GM23338 (cell line): ENCODE measurements around the gene TEKT2. TPM values are rescaled to one million over a fixed set of nuclear protein-coding genes. Genes with fewer than 3 reads are reported as not detected.

Experiments
- ATAC-seq: fragments of 200-7000 bp; cut with Tn5 transposase; 3 replicates; pipeline ENCODE4 v1.9.1; 2020
- DNase-seq: peaks from one replicate; pipeline ENCODE4 v3.0.0-alpha.2; 2015; ENCODE audit warnings: low spot score
- H2AFZ ChIP-seq: fragments of 200-600 bp; sonication (generic); 2 replicates; pipeline ENCODE4 v1.8.0; 2016; ENCODE audit warnings: antibody characterized with exemption, mild to moderate bottlenecking, moderate library complexity
- H3F3A ChIP-seq: fragments of 200-600 bp; sonication (generic); replicated peaks from 2 replicates; pipeline ENCODE4 v1.8.0; 2017; ENCODE audit warnings: antibody characterized with exemption, mixed run types, low read depth
- H3K27ac ChIP-seq: fragments of 200-600 bp; sonication (generic); 2 replicates; pipeline ENCODE4 v1.6.1; 2016; ENCODE audit warnings: low read depth
- H3K27me3 ChIP-seq: fragments of 200-600 bp; sonication (generic); 2 replicates; pipeline ENCODE4 v1.8.0; 2016; ENCODE audit warnings: mild to moderate bottlenecking, mixed run types, moderate library complexity; ENCODE audit not compliant: insufficient read depth
- H3K36me3 ChIP-seq: fragments of 200-600 bp; sonication (generic); 2 replicates; pipeline ENCODE4 v1.8.0; 2016; ENCODE audit warnings: mild to moderate bottlenecking; ENCODE audit not compliant: insufficient read depth
- H3K4me1 ChIP-seq: fragments of 200-600 bp; sonication (generic); 2 replicates; pipeline ENCODE4 v1.8.0; 2016; ENCODE audit warnings: mild to moderate bottlenecking, moderate library complexity; ENCODE audit not compliant: insufficient read depth
- H3K4me2 ChIP-seq: fragments of 200-600 bp; sonication (generic); 2 replicates; pipeline ENCODE4 v1.7.1; 2017; ENCODE audit warnings: mixed run types
- H3K4me3 ChIP-seq: fragments of 200-600 bp; sonication (generic); 2 replicates; pipeline ENCODE4 v1.6.1; 2016; ENCODE audit warnings: mixed run types
- H3K79me2 ChIP-seq: fragments of 200-600 bp; sonication (generic); replicated peaks from 2 replicates; pipeline ENCODE4 v1.8.0; 2017; ENCODE audit warnings: mild to moderate bottlenecking; ENCODE audit not compliant: insufficient read depth
- H3K9me2 ChIP-seq: fragments of 200-600 bp; sonication (generic); 2 replicates; pipeline ENCODE4 v1.8.0; 2017; ENCODE audit not compliant: insufficient read depth
- H4K20me1 ChIP-seq: fragments of 200-600 bp; sonication (generic); replicated peaks from 2 replicates; pipeline ENCODE4 v1.8.0; 2017; ENCODE audit warnings: mild to moderate bottlenecking; ENCODE audit not compliant: insufficient read depth
- H3K27ac Mint-ChIP-seq: 2 replicates; pipeline ENCODE4 v1.8.0; 2020; ENCODE audit warnings: inconsistent platforms, mild to moderate bottlenecking, moderate library complexity, mixed read lengths
- H3K27me3 Mint-ChIP-seq: 3 replicates; pipeline ENCODE4 v1.8.0; 2022; ENCODE audit warnings: low read depth, mild to moderate bottlenecking, moderate library complexity, mixed read lengths, inconsistent platforms; ENCODE audit not compliant: insufficient read depth, poor library complexity
- H3K36me3 Mint-ChIP-seq: 3 replicates; pipeline ENCODE4 v1.8.0; 2021; ENCODE audit warnings: low read depth, mild to moderate bottlenecking, inconsistent platforms, moderate library complexity, mixed read lengths
- H3K4me1 Mint-ChIP-seq: 3 replicates; pipeline ENCODE4 v1.8.0; 2020; ENCODE audit warnings: mild to moderate bottlenecking, inconsistent platforms, mixed read lengths
- H3K4me3 Mint-ChIP-seq: 3 replicates; pipeline ENCODE4 v1.8.0; 2021; ENCODE audit warnings: moderate library complexity, mild to moderate bottlenecking, inconsistent platforms, mixed read lengths
- H3K9me3 Mint-ChIP-seq: 3 replicates; pipeline ENCODE4 v1.8.0; 2020; ENCODE audit warnings: moderate library complexity, mild to moderate bottlenecking, inconsistent platforms, mixed read lengths
- CREB1 ChIP-seq: fragments of 250-450 bp; sonication (Bioruptor Pico); IDR thresholded peaks from 2 replicates; pipeline ENCODE4 v1.5.0; 2020; ENCODE audit warnings: low read depth, mild to moderate bottlenecking, moderate library complexity
- EZH2 ChIP-seq: fragments of 200-600 bp; sonication (generic); IDR thresholded peaks from one replicate; pipeline ENCODE4 v1.8.0; 2017; ENCODE audit warnings: antibody characterized with exemption, mild to moderate bottlenecking, low read depth; ENCODE audit not compliant: unreplicated experiment
- EZH2phosphoT487 ChIP-seq: fragments of 200-600 bp; sonication (generic); IDR thresholded peaks from one replicate; pipeline ENCODE4 v1.8.1; 2018; ENCODE audit warnings: antibody characterized with exemption; ENCODE audit not compliant: unreplicated experiment
- JUNB ChIP-seq: IDR thresholded peaks from one replicate; pipeline ENCODE4 v1.6.1; 2016; ENCODE audit warnings: antibody characterized with exemption; ENCODE audit not compliant: unreplicated experiment
- ZNF114 ChIP-seq: fragments of 250-450 bp; sonication (Bioruptor Pico); IDR thresholded peaks from 2 replicates; pipeline ENCODE4 v1.5.0; 2020; ENCODE audit warnings: mild to moderate bottlenecking, moderate library complexity
- ZNF462 ChIP-seq: fragments of 250-450 bp; sonication (Bioruptor Pico); IDR thresholded peaks from 2 replicates; pipeline ENCODE4 v1.5.0; 2020; ENCODE audit warnings: mild to moderate bottlenecking, moderate library complexity
- polyA plus RNA-seq: library from polyadenylated mRNA; unstranded; fragments of >200 nt; fragmentation: Nextera tagmentation; extraction: Ambion mirVana; gene quantifications from 2 replicates; pipeline ENCODE4 v1.2.1, GENCODE V29; 2016
- total RNA-seq: library from RNA; depleted of rRNA; stranded (reverse); fragments of >200 nt; shearing (Covaris generic); gene quantifications from 2 replicates; pipeline ENCODE4 v1.2.3, GENCODE V29; 2014
- TF ChIP-seq, protein P1 (sequence below): IDR thresholded peaks from 2 replicates; pipeline ENCODE4 v1.6.1; 2016; ENCODE audit warnings: antibody characterized with exemption

TEKT2 gene
- total and polyA plus RNA-seq, 2 experiments from 2014 or later, result 0.36 to 0.94 TPM

DNA sequence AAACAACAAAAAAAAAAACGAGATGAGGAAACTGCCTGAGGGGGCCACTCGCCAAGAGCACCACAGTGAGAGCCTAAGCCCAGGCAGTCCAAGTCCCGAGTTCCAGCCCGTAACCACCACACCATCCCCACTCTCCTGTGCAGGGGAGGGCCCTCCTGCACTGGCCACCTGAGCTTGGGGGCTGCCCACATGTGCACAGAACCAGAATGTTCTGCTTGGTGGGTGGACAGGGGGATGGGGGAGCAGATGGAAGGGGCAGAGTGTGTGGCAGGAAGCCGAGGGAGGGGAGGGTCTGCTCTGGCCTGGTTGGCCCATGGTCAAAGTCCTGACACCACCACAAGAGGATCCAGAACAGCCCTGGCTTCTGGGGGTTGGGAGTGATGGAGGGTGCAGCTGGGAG, 22.4 kb downstream of the TEKT2 start (continued):
- TF ChIP-seq ZNF462 (no peak), CREB1 (no peak)
- TF ChIP-seq, protein P1, sequence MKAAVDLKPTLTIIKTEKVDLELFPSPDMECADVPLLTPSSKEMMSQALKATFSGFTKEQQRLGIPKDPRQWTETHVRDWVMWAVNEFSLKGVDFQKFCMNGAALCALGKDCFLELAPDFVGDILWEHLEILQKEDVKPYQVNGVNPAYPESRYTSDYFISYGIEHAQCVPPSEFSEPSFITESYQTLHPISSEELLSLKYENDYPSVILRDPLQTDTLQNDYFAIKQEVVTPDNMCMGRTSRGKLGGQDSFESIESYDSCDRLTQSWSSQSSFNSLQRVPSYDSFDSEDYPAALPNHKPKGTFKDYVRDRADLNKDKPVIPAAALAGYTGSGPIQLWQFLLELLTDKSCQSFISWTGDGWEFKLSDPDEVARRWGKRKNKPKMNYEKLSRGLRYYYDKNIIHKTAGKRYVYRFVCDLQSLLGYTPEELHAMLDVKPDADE, result no peak

DNA sequence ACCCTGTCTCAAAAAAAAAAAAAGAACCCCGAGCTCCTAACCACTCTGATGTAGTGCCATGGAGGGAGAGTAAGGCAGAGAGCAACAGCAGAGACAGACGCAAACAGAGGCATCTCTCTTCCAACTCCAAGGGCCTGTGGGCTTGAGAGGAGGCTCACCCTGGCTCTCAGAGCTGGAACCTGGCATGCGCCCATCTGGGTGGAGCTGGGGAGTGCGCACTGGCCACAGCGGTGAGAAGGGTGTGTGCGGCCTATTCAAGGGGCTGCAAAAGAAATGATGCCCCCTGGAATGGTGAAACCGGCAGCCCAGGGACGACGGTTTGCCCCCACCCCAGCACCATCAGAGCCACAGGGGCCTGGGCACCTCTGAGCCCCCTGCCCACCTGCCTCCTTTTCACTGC, 23.5 kb downstream of the TEKT2 start:
- H3K9me3 Mint-ChIP-seq, result no peaks in the 10 kb centered on the region
- H3K36me3 ChIP-seq, result no peaks in the 10 kb centered on the region
- H3K27me3 Mint-ChIP-seq, result peaks cover 7% of the 10 kb centered on the region
- no peak overlapping the region for H3K4me2 ChIP-seq
- H3K4me1 ChIP-seq, result no peaks in the 10 kb centered on the region
- no peak overlapping the region for H3K27ac ChIP-seq
- H3F3A ChIP-seq, result no peaks in the 10 kb centered on the region
- H3K4me1 Mint-ChIP-seq, result no peaks in the 10 kb centered on the region; the same call in 2 of the 3 replicates
- H3K79me2 ChIP-seq, result no peaks in the 10 kb centered on the region
- no peak overlapping the region for H3K4me3 Mint-ChIP-seq
- H3K27ac Mint-ChIP-seq, result no peak overlapping the region
- no peaks in the 10 kb centered on the region for H3K9me2 ChIP-seq
- H3K36me3 Mint-ChIP-seq, result no peaks in the 10 kb centered on the region
- no peak overlapping the region for H3K4me3 ChIP-seq
- no peak overlapping the region for H2AFZ ChIP-seq
- no peak for DNase-seq
- ATAC-seq, result no peak
- TF ChIP-seq JUNB (no peak), ZNF114 (CRISPR knock-in tag) (no peak), ZNF462 (no peak), EZH2 (no peak), EZH2phosphoT487 (no peak)
- no peaks in the 10 kb centered on the region for H3K27me3 ChIP-seq
- H4K20me1 ChIP-seq, result no peaks in the 10 kb centered on the region
